ENCODE data around the gene ATRN.

DNA sequence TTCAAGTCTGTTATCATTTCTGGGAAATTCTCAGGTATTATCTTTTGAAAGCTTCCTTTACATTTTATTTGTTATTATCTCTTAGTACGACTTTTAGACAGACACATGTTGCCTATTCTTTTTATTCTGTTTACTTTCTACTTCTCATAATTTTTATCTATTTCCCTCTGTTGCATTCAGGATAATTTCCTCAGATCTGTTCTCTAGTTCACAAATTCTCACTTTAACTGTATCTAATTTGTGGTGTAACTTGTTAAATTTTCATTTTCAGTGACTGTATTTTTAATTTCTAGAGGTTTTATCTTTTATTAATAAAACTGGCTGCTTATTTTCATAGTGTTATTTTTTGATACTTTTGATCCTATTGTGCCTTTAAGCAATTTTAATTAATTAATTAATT lies 16.0 kb downstream of the ATRN start:
- TF ChIP-seq, protein P1, sequence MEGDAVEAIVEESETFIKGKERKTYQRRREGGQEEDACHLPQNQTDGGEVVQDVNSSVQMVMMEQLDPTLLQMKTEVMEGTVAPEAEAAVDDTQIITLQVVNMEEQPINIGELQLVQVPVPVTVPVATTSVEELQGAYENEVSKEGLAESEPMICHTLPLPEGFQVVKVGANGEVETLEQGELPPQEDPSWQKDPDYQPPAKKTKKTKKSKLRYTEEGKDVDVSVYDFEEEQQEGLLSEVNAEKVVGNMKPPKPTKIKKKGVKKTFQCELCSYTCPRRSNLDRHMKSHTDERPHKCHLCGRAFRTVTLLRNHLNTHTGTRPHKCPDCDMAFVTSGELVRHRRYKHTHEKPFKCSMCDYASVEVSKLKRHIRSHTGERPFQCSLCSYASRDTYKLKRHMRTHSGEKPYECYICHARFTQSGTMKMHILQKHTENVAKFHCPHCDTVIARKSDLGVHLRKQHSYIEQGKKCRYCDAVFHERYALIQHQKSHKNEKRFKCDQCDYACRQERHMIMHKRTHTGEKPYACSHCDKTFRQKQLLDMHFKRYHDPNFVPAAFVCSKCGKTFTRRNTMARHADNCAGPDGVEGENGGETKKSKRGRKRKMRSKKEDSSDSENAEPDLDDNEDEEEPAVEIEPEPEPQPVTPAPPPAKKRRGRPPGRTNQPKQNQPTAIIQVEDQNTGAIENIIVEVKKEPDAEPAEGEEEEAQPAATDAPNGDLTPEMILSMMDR (conservative IDR thresholded peaks at IDR 0.05; ENCODE audit: low read length) = no peak
- TF ChIP-seq EZH2phosphoT487 (IDR thresholded peaks at IDR 0.05; ENCODE audit: borderline replicate concordance) = no peak

All from Loucy (cell line).